Right ventricle myocardium superior (tissue), 1 donor: ENCODE data around the gene DGKA. TPM values are rescaled to one million over a fixed set of nuclear protein-coding genes. Genes with fewer than 3 reads are reported as not detected.
"Not testable (repeated sequence)": the region's sequence is repeated elsewhere in the genome, so short reads cannot be mapped to it uniquely, and the experiment has no call there.

Source experiments
- ATAC-seq: fragments of 200-7000 bp; cut with Tn5 transposase; one replicate; pipeline ENCODE4 v1.9.1; 2020; ENCODE audit warnings: mild to moderate bottlenecking; ENCODE audit not compliant: poor library complexity
- DNase-seq: peaks from one replicate; pipeline ENCODE4 v3.0.0-alpha.2; 2020
- intact Hi-C: fragments of 100-400 bp; cut with DNase I; formaldehyde crosslinking; loops from one replicate; pipeline ENCODE4 v1.11.2; 2022
- long read RNA-seq: library from polyadenylated mRNA; unstranded; transcript quantifications from one replicate; pipeline ENCODE4 v2.0.0, GENCODE V29; 2021
- total RNA-seq: library from RNA; stranded (reverse); fragmentation: NEBNext Ultra II Directional; extraction: Animal tissue kit (Norgen Biotek cat#: 25700); gene quantifications from one replicate; pipeline ENCODE4 v1.2.1, GENCODE V29; 2021
- donor health status: DM: no; HTN: yes; CAD: no; lungs with severe emphysema.

Gene DGKA
- 9.5 TPM for total RNA-seq
- long read RNA-seq, partial matches to known transcripts = 0 of 5 reads
- long read RNA-seq, other reads (novel, unspliced or antisense) = 5 of 5 reads

GRCh38 chr12:55930771-55931316, at the start of gene DGKA:
Gene DGKA (plus strand): TSS chr12:55931162. CDS start chr12:55936504, 5,342 bp downstream.
- DNase-seq (peak; percentile 60), ATAC-seq (no peak)
- intact Hi-C loops = no loop called here

- ATAC-seq (no peak), DNase-seq (no peak)
- intact Hi-C loops = no loop called here
These were observed 45.8 kb upstream of the DGKA start for GRCh38 chr12:55885113-55885512.

GRCh38 chr12:55891310-55891709, 39.7 kb upstream of the DGKA start:
- no peak for DNase-seq
- ATAC-seq = no peak
- intact Hi-C loops = no loop called here

- intact Hi-C loops = no loop called here
- ATAC-seq (no peak), DNase-seq (no peak)
These were observed 37.2 kb upstream of the DGKA start for GRCh38 chr12:55893723-55894122.

- ATAC-seq (no peak), DNase-seq (no peak)
- intact Hi-C loops = no loop called here
These were observed 31.9 kb upstream of the DGKA start for GRCh38 chr12:55899082-55899481.

- intact Hi-C loops = loop anchor here (10.0 kb wide), 1 partner anchor 47 kb away; no protein-coding TSS in a partner anchor
- DNase-seq = no peak
- ATAC-seq = no peak
These were observed 29.0 kb upstream of the DGKA start for GRCh38 chr12:55901881-55902490.

GRCh38 chr12:55906056-55906455, 24.9 kb upstream of the DGKA start:
- ATAC-seq = no peak
- intact Hi-C loops = loop anchor here (10.0 kb wide), 1 partner anchor 51 kb away; no protein-coding TSS in a partner anchor
- DNase-seq = no peak

GRCh38 chr12:55908726-55909512, 22.0 kb upstream of the DGKA start:
- ATAC-seq (peak; percentile 39), DNase-seq (no peak)
- intact Hi-C loops = loop anchor here (10.0 kb wide), 1 partner anchor 54 kb away; no protein-coding TSS in a partner anchor

GRCh38 chr12:55909513-55909884, 21.5 kb upstream of the DGKA start:
- intact Hi-C loops = loop anchor here (10.0 kb wide), 1 partner anchor 55 kb away; no protein-coding TSS in a partner anchor
- DNase-seq = no peak
- ATAC-seq = no peak

GRCh38 chr12:55912908-55913307, 18.1 kb upstream of the DGKA start:
- intact Hi-C loops = no loop called here
- no peak for DNase-seq
- no peak for ATAC-seq

- intact Hi-C loops = no loop called here
These were observed 15.5 kb upstream of the DGKA start for GRCh38 chr12:55915482-55915859.

GRCh38 chr12:55919032-55919431, 11.9 kb upstream of the DGKA start:
- intact Hi-C loops, ATAC-seq, DNase-seq: not testable (repeated sequence)

More at GRCh38 chr12:55915482-55915859, 15.5 kb upstream of the DGKA start:
- ATAC-seq = no peak
- DNase-seq = no peak

- DNase-seq (no peak), ATAC-seq (no peak)
- intact Hi-C loops = no loop called here
These were observed 8.8 kb upstream of the DGKA start for GRCh38 chr12:55922126-55922525.

- ATAC-seq, intact Hi-C loops, DNase-seq: not testable (repeated sequence)
These were observed 7.3 kb upstream of the DGKA start for GRCh38 chr12:55923648-55924047.

GRCh38 chr12:55925371-55925770, 5.6 kb upstream of the DGKA start:
- intact Hi-C loops = loop anchor here (5.0 kb wide), 1 partner anchor 93 kb away; no protein-coding TSS in a partner anchor
- no peak for DNase-seq
- ATAC-seq = no peak

- ATAC-seq (no peak), DNase-seq (no peak)
- intact Hi-C loops = loop anchor here (5.0 kb wide), 1 partner anchor 94 kb away; no protein-coding TSS in a partner anchor
These were observed 4.9 kb upstream of the DGKA start for GRCh38 chr12:55925870-55926737.

GRCh38 chr12:55926738-55927587, 4.0 kb upstream of the DGKA start:
- intact Hi-C loops = loop anchor here (5.0 kb wide), 1 partner anchor 95 kb away; no protein-coding TSS in a partner anchor
- ATAC-seq = peak; percentile 91
- DNase-seq = peak; percentile 93
